GM19455 (cell line): Measurements from ENCODE around the gene CEACAM1.
"Not testable (repeated sequence)": the region's sequence is repeated elsewhere in the genome, so short reads cannot be mapped to it uniquely, and the experiment has no call there.

Experiments used
- ATAC-seq: cut with Tn5 transposase; IDR thresholded peaks from one replicate; pipeline ENCODE4 v1.9.1; 2021; ENCODE audit not compliant: unreplicated experiment

The CEACAM1 gene

GRCh38 chr19:42512743-42513304 is 15.5 kb downstream of the CEACAM1 start:
- ATAC-seq = peak; percentile 80

- ATAC-seq = no peak
These were observed 16.1 kb downstream of the CEACAM1 start for GRCh38 chr19:42512130-42512636.

- ATAC-seq = no peak
These were observed 16.9 kb downstream of the CEACAM1 start for GRCh38 chr19:42511340-42511739.

- ATAC-seq = no peak
These were observed 19.3 kb downstream of the CEACAM1 start for GRCh38 chr19:42508892-42509444.

GRCh38 chr19:42505066-42505465 is 23.2 kb downstream of the CEACAM1 start:
- no peak for ATAC-seq

- ATAC-seq = no peak
These were observed 26.5 kb downstream of the CEACAM1 start for GRCh38 chr19:42501733-42502132.

GRCh38 chr19:42501243-42501642 is 27.0 kb downstream of the CEACAM1 start:
- ATAC-seq = not testable (repeated sequence)

GRCh38 chr19:42498169-42498757 is 30.0 kb downstream of the CEACAM1 start:
- ATAC-seq = no peak

- ATAC-seq = no peak
These were observed 30.7 kb downstream of the CEACAM1 start for GRCh38 chr19:42497492-42498168.

GRCh38 chr19:42496460-42497133 is 31.7 kb downstream of the CEACAM1 start:
- ATAC-seq = no peak

GRCh38 chr19:42495663-42496062 is 32.6 kb downstream of the CEACAM1 start:
- no peak for ATAC-seq

GRCh38 chr19:42494321-42494720 is 34.0 kb downstream of the CEACAM1 start:
- ATAC-seq = no peak

GRCh38 chr19:42488783-42489521 is 39.3 kb downstream of the CEACAM1 start:
- no peak for ATAC-seq

- no peak for ATAC-seq
These were observed 40.5 kb downstream of the CEACAM1 start for GRCh38 chr19:42487798-42488178.

GRCh38 chr19:42487032-42487797 is 41.1 kb downstream of the CEACAM1 start:
- ATAC-seq = no peak

- ATAC-seq = not testable (repeated sequence)
These were observed 43.2 kb downstream of the CEACAM1 start for GRCh38 chr19:42485036-42485435.

GRCh38 chr19:42480335-42481095 is 47.8 kb downstream of the CEACAM1 start:
- ATAC-seq = no peak

GRCh38 chr19:42479736-42480135 is 48.5 kb downstream of the CEACAM1 start:
- ATAC-seq = no peak

- no peak for ATAC-seq
These were observed 49.4 kb downstream of the CEACAM1 start for GRCh38 chr19:42478765-42479311.
